HG02981 (cell line): Measurements from ENCODE around the gene RAP1GAP2.

ENCODE experiments used
- ATAC-seq: cut with Tn5 transposase; IDR thresholded peaks from one replicate; pipeline ENCODE4 v1.9.1; 2021; ENCODE audit warnings: mild to moderate bottlenecking, moderate library complexity; ENCODE audit not compliant: unreplicated experiment

The RAP1GAP2 gene

GRCh38 chr17:2852221-2852620 lies 56.0 kb downstream of the RAP1GAP2 start:
- no peak for ATAC-seq

- no peak for ATAC-seq
These were observed 56.6 kb downstream of the RAP1GAP2 start for GRCh38 chr17:2852729-2853282.

DNA sequence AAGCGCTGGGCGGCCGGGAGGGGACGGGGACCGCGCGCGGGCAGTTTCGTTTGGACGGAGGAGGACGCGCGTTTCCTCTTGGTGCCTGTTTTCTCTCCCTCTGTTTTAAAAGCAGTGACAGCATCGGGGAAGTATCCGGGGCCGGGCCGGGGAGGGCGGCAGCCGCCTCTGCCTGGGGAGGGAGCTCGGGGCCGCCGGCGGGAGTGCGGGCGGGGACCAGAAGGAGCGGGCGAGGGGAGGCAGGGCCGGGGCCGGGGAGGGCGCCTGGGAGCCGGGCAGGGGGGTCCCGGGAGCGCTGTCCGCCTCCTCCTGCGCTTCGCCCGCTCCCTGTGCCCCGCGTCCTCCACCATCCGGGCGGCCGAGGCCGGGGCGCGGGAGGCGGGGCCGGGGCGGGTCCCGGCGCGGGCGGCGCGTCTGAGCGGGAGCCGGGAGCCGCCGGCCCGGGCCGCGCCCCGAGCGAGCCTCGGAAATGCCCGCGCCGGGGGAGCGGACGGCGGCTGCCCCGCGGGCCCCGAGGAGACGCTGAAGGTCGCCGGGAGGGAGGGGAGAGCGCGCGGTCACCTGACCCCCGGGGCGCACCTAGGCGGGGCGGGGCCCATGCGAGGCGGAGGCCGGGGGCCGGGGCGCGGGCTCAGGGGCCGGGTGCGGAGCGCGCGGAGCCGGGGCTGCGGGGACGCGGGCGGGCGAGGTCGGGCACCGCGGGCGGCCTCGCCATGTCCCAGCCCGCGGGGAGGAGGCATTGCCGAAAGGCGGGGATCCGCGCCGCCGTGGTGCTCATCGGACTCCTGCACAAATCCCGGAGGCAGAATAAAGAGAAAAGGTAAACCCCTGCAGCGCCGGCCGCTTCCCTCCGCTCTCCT lies 57.3 kb downstream of the RAP1GAP2 start:
- no peak for ATAC-seq

DNA sequence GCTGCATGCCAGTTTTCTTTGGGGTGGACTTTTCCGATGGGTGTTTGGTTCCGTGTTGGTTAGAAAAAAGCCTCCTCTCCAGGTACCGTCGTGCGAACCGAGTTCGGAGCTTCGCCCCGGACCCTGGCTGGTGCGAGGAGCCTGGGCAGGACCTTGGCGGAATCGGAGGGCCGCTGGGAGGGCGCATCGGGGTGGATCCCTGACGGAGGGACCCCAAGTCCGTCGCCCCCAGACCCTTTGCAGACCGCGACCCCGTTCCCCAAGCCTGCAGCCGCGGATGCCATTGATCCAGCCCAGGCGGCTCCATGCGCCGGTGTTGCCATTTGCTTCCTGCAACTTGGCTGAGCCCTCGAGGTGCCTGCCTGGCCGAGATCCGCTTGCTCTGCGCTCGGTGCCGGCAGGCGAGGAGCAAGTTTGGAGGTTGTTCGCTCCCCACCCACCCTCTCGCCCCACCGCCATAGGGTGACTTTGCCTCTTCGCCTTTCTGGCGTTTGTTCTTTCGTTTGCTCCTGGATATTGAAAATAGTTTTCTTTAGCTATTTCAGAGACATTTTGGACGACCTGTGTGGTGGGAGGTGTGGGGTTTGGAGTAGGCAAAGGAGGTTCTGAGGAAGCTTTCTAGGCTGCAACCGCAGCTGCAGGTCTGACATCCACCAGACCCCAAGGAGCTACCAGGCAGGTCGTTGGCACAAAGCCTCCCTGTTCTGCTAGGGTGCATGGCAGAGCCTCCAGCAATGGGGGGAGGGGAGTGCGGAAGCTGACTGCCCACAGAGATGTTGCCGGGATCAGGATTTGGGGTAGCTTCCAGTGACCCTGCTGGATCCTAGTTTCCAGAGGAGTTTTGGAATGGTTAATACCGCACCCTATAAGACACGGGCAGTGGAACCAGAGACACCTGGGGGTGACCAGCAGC lies 58.2 kb downstream of the RAP1GAP2 start:
- no peak for ATAC-seq

DNA sequence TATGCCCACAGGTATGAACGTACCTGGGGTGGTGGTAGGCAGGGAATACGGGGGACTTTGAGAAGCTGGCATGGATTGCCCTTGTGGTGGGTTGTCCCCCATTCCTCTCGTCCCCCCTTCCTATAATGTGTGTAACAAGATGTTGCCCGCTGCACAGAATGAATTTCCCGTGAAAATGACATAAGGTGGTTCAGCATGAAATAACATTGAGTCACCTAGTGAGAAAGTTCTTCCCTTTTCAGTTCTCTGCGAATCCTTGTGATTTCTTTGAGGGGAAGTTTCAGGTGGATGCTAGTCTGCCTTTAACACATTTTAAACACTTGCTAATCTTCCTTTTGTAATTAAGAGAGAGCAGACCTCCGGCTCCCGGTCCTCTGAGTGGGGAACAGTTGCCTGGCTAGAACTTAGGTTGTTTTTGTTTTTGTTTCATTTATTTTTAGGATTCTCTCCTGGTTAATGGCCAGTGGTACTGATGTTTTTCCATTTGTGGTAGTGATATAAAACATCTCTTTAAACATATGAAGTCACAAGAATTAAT lies 58.9 kb downstream of the RAP1GAP2 start:
- no peak for ATAC-seq

DNA sequence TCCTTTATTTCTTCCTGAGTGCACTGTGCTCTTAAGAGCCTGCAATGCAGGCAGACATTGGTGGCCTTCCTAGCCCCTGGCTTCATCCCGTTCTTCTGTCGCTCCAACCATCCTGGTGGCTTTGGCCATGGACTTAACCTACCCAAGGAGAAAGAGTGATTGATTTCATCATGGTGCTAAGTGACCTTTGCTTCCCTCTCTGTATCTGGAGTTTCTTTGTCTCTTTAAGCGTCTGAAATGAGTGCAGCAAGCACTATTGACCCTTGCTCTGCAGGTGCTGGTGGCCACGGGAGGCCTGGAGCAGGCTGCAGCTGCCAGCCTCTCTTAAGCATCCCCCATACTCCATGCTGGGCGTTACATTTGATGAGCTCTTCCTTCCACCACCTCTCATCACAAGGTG lies 60.5 kb downstream of the RAP1GAP2 start:
- ATAC-seq: no peak

GRCh38 chr17:2860045-2860444 lies 63.8 kb downstream of the RAP1GAP2 start:
- no peak for ATAC-seq

DNA sequence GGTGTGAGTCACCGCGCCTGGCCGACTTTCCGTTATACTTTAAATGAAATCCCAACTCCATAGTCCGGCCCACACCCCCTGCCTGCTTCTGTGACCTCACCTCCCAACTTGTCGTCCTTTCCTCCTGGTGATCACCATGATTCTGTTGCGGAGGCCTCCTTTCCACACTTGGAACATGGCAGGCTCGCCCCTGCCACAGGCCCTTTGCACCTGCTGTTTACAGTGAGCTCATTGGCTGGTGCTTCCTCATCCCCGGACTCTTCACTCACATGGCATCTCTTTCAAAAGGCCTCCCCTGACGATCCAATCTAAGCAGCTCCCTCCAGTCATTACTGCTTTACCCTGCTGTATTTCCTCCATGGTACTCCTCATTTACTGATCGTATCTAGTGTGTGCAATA lies 64.6 kb downstream of the RAP1GAP2 start:
- ATAC-seq: no peak

DNA sequence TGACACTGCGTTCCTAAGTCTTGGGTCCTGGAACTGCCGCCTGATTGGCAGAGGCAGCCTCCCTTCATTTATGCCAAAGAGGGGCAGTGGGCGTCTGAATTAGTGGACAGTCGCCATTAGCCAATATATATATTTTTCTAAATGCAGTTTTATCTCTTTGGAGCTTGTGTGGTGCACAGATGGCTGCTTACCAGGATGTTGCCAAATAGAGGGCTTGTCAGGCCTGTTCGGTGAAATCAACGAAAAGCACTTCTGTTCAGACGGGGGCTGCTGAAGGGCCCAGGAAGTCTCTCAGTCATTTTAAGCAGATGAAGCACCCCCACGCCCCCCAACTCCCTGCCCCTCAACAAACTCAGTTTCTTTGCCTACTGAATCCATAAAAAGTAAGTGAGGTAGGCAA lies 66.0 kb downstream of the RAP1GAP2 start:
- ATAC-seq: no peak

- no peak for ATAC-seq
These were observed 67.0 kb downstream of the RAP1GAP2 start for GRCh38 chr17:2863204-2863603.

DNA sequence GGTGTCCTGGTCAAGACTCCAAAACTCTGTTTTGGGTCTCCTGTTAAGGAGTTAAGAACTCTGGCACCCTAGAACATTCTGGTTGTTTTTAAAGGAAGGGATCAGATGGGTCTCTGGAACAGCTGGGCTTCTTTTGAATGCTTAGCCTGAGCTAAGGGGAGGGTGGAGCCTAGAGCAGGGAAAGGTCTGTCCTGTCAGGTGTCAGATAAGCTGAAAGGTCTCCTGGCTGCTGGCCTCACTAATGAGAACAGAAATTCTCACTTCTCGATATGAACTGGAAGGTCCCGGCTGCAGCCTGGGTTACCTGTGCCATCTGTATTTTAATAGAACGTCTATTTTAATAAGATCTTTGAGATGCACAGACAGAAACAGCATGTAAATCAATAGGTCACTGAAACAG lies 69.0 kb downstream of the RAP1GAP2 start:
- ATAC-seq: no peak

DNA sequence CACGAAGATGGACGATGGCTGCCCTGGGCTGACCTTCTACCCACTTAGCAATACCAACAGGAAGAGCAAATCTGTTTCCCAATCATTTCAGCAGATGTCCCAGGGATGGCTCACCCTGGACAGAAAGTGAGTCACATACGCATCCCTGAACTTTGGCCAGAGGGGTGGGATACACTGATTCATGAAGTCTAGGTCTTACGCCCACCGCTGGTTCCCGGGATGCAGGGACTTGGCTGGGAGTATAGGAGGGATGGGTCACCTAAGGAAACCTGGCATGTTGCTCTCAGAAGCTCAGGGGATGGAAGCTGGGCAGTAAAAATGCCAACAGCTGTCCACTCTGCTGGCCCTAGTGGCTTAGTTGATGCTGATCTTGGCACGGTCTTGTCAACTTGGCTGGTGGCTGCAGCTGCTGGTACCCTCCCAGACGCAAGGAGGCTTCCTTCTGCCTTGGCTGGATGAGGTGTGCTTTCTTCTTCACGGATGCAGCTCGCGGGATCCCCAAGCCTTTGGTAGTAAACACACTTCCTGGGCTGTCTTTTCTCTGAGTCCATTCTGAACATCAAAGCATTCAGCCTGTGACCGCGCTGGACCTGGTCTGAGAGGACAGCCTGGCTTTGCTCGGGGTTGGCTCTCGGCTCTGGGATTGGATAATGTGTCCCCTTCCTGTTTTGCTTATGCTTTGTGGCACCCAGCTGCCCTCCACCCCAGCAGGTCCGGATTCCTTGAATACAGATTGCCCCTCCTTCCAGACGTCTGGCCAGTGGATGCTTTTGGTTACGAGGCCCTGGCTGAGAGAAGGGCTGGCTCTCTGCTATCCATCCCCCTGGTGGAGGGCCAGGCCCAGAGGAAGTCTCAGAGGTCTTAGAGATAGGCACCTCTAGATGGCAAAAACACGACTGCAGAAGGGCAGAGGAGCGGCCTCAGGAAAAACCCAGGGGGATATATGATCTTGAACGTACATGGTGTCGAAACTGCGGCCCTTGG lies 71.5 kb downstream of the RAP1GAP2 start:
- ATAC-seq: no peak

GRCh38 chr17:2869604-2870003 lies 73.4 kb downstream of the RAP1GAP2 start:
- no peak for ATAC-seq

GRCh38 chr17:2871205-2871604 lies 75.0 kb downstream of the RAP1GAP2 start:
- no peak for ATAC-seq

- ATAC-seq: no peak
These were observed 75.5 kb downstream of the RAP1GAP2 start for GRCh38 chr17:2871720-2872119.

- ATAC-seq: no peak
These were observed 76.0 kb downstream of the RAP1GAP2 start for GRCh38 chr17:2872282-2872681.

DNA sequence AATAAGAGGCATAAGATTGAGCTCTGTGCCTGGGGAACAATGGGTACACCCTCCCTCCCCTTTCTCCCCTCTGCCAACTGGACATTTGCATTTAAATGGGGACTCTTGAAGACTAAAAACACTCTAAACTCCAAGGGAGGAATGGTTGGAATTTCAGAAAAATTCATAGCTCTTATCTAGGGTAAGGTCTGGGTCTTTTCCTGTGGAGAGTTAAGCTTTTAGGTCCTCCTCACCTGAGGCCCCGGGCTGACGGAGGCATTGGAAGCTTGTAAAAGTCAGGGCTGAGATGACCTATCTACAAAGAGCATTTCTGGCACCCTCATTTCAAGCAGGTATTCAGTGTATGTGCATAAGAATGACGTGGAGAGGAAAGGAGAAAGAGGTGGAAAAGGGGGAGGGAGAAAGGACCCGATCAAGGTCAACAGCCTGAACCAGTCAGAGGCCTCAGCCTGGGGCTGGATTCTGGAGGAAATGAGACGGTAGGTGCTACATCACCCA lies 78.0 kb downstream of the RAP1GAP2 start:
- no peak for ATAC-seq

- ATAC-seq: no peak
These were observed 79.4 kb downstream of the RAP1GAP2 start for GRCh38 chr17:2875608-2876007.

GRCh38 chr17:2876467-2876866 lies 80.2 kb downstream of the RAP1GAP2 start:
- ATAC-seq: no peak

GRCh38 chr17:2878751-2879254 lies 82.6 kb downstream of the RAP1GAP2 start:
- no peak for ATAC-seq
